ENCODE measurements around the gene KYNU. TPM values are rescaled to one million over a fixed set of nuclear protein-coding genes. Genes with fewer than 3 reads are reported as not detected.

KYNU gene
- total and polyA plus RNA-seq, 10 of the 15 experiments (the other 5 are each of a cell fraction or from before 2014, with no cell fraction given) = 31.3 to 101 (median 38.3) TPM

- Histone ChIP-seq H3K79me2 (ENCODE audit: control insufficient read depth, insufficient read depth, low read length) (no peaks in the 10 kb centered on the region), H2AFZ (ENCODE audit: control insufficient read depth, low read depth, low read length) (no peak overlapping the region), H3K27ac (ENCODE audit: control insufficient read depth, insufficient read depth) (no peak overlapping the region), H4K20me1 (ENCODE audit: control insufficient read depth, insufficient read depth) (no peaks in the 10 kb centered on the region), H3K4me1 (ENCODE audit: control insufficient read depth, insufficient read depth, low read length) (peaks cover 9% of the 10 kb centered on the region), H3K4me2 (ENCODE audit: control insufficient read depth, insufficient read depth) (no peak overlapping the region), H3K4me3 (no peak overlapping the region), H3K36me3 (ENCODE audit: control insufficient read depth in 2 of 2, insufficient read depth in 2 of 2, low read length in 1 of 2) (no peaks in the 10 kb centered on the region), H3K27me3 (replicated peaks in 1 of 2; ENCODE audit: control insufficient read depth in 2 of 2, insufficient read depth in 2 of 2, low read length in 1 of 2) (no peaks in the 10 kb centered on the region), H3K9me3 (replicated peaks; ENCODE audit: control insufficient read depth, insufficient read depth, low read length) (no peaks in the 10 kb centered on the region), H3K9ac (ENCODE audit: control insufficient read depth, insufficient read depth, low read length) (no peak overlapping the region)
- BruUV-seq (replicated peaks) = no TSS peak
- intact Hi-C loops (cut with micrococcal nuclease; ENCODE audit: unreplicated experiment) (no loop called here), in situ Hi-C loops (cut with MboI) (no loop called here)
- FAIRE-seq (no peak), ATAC-seq (no peak), DNase-seq (ENCODE audit: low read depth, low spot score) (no peak)
- TF ChIP-seq BACH1 (IDR thresholded peaks at IDR 0.05; ENCODE audit: borderline replicate concordance) = no peak
- no peak for TF ChIP-seq SMC3 (IDR thresholded peaks at IDR 0.05; ENCODE audit: borderline replicate concordance, low read length)
- TF ChIP-seq ZBTB11 (CRISPR knock-in tag; IDR thresholded peaks at IDR 0.05) = no peak
- no peak for TF ChIP-seq PAX8 (IDR thresholded peaks at IDR 0.05)
- TF ChIP-seq FOXM1 (IDR thresholded peaks at IDR 0.05; ENCODE audit: low read depth, low read length) = no peak
- TF ChIP-seq RAD51 (IDR thresholded peaks at IDR 0.05) = no peak
- no peak for TF ChIP-seq POU2F2 (IDR thresholded peaks at IDR 0.05; ENCODE audit: borderline replicate concordance, low read depth, low read length)
- TF ChIP-seq CUX1 (IDR thresholded peaks at IDR 0.05; ENCODE audit: insufficient replicate concordance, low read depth, low read length) = no peak
- TF ChIP-seq CTCF (IDR thresholded peaks at IDR 0.05 in 2 of 3, conservative IDR thresholded peaks at IDR 0.05 in 1 of 3; ENCODE audit: control insufficient read depth in 2 of 3, extremely low read depth in 1 of 3, insufficient read depth in 1 of 3, low read depth in 3 of 3, low read length in 3 of 3) = no peak
- CTCF ChIA-PET = interaction anchor here (2.6 kb wide), 1 partner anchor 19 kb away, joined by 9 read pairs; no protein-coding TSS in a partner anchor
- SMC1A ChIA-PET (ENCODE audit: uncharacterized antibody, unreplicated experiment) = no interaction called here
- RAD21 ChIA-PET (ENCODE audit: unreplicated experiment) = no interaction called here
- POLR2A ChIA-PET = interaction anchor here (1.8 kb wide), 1 partner anchor 10 kb away, joined by 6 read pairs; no protein-coding TSS in a partner anchor
- WGBS (ENCODE audit: insufficient coverage, insufficient replicate concordance, low lambda C conversion rate, missing lambda C conversion rate) = 96% methylated on average over 4 of the region's 4 CpGs
These were observed 15.2 kb upstream of the KYNU start for GRCh38 chr2:142862299-142862698.
